Stomach smooth muscle (tissue), 2 donors: ENCODE measurements around the gene SULT1A3.
"Not testable (repeated sequence)": the region's sequence is repeated elsewhere in the genome, so short reads cannot be mapped to it uniquely, and the experiment has no call there.

Source experiments
- H3K27ac ChIP-seq: one replicate; pipeline ENCODE4 v1.7.0; 2013; ENCODE audit warnings: mild to moderate bottlenecking, low read length, inconsistent platforms
- H3K27me3 ChIP-seq, 2 donors: one replicate each; pipeline ENCODE4 v1.7.0; 2013; ENCODE audit warnings: low read length in 2 of 2; ENCODE audit not compliant: insufficient read depth in 2 of 2, control insufficient read depth in 1 of 2
- H3K36me3 ChIP-seq, 2 donors: one replicate each; pipeline ENCODE4 v1.7.0; 2013; ENCODE audit warnings: low read length in 2 of 2; ENCODE audit not compliant: control insufficient read depth in 2 of 2, insufficient read depth in 2 of 2
- H3K4me1 ChIP-seq: one replicate; pipeline ENCODE4 v1.7.0; 2013; ENCODE audit warnings: low read length; ENCODE audit not compliant: control insufficient read depth, insufficient read depth
- H3K4me3 ChIP-seq, 2 donors: one replicate each; pipeline ENCODE4 v1.7.0; 2013; ENCODE audit warnings: low read length in 2 of 2
- H3K9ac ChIP-seq, 2 donors: one replicate each; pipeline ENCODE4 v1.7.0; 2013; ENCODE audit warnings: low read length in 2 of 2, mild to moderate bottlenecking in 1 of 2
- H3K9me3 ChIP-seq, 2 donors: one replicate each; pipeline ENCODE4 v1.7.0; 2013; ENCODE audit warnings: low read length in 2 of 2; ENCODE audit not compliant: control insufficient read depth in 2 of 2
- donor health status: healthy.
- donor health status: Pancreatic carcinoma.

Gene SULT1A3

DNA sequence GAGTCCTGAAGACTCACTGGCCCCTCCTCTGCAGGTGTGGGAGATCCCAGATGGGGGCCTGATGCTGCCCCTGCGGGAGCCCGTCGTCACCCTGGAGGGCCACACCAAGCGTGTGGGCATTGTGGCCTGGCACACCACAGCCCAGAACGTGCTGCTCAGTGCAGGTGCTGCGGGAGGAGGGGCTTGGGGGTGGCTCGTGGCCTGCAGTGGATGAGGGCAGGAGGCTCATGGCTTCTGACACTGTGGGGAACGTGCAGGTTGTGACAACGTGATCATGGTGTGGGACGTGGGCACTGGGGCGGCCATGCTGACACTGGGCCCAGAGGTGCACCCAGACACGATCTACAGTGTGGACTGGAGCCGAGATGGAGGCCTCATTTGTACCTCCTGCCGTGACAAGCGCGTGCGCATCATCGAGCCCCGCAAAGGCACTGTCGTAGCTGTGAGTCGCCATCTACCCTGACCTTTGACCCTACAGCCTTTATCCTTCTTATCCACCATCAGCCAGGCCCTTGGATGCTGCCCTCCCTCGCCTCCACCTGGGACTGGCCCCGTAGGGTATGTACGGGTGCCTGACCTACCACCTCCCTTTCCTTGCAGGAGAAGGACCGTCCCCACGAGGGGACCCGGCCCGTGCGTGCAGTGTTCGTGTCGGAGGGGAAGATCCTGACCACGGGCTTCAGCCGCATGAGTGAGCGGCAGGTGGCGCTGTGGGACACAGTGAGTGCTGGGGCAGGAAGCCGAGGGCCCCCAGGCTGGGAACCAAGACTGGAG lies 12.1 kb upstream of the SULT1A3 start:
- no peaks in the 10 kb centered on the region for H3K36me3 ChIP-seq
- H3K4me1 ChIP-seq: peaks cover 9% of the 10 kb centered on the region
- peaks cover 0 to 2% of the 10 kb centered on the region in 2 donors for H3K27me3 ChIP-seq
- H3K9ac ChIP-seq: no peak overlapping the region
- H3K27ac ChIP-seq: no peak overlapping the region
- no peak overlapping the region for H3K4me3 ChIP-seq
- H3K9me3 ChIP-seq: no peaks in the 10 kb centered on the region

- no peaks in the 10 kb centered on the region for H3K36me3 ChIP-seq
- no peak overlapping the region for H3K4me3 ChIP-seq
- H3K27ac ChIP-seq: no peak overlapping the region
- H3K9me3 ChIP-seq: no peaks in the 10 kb centered on the region
- peaks cover 0 to 2% of the 10 kb centered on the region in 2 donors for H3K27me3 ChIP-seq
- H3K4me1 ChIP-seq: peaks cover 9% of the 10 kb centered on the region
- H3K9ac ChIP-seq: no peak overlapping the region
These were observed 11.5 kb upstream of the SULT1A3 start for GRCh38 chr16:30187556-30187865.

DNA sequence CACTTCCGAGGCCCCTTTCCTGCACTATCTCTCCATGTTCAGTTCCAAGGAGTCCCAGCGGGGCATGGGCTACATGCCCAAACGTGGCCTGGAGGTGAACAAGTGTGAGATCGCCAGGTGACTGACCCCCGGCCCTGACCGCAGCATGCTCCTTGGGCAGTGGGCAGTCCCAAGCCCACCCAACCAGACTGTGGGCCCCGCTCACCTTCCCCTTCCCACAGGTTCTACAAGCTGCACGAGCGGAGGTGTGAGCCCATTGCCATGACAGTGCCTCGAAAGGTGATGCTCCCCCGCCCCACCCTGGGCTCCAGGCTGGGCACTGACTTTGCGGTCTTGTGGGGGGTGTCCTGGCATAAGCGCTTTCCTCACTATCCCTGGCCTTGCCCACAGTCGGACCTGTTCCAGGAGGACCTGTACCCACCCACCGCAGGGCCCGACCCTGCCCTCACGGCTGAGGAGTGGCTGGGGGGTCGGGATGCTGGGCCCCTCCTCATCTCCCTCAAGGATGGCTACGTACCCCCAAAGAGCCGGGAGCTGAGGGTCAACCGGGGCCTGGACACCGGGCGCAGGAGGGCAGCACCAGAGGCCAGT lies 11.0 kb upstream of the SULT1A3 start:
- Histone ChIP-seq H3K4me3 (no peak overlapping the region), H3K36me3 (no peaks in the 10 kb centered on the region), H3K27ac (no peak overlapping the region)

DNA sequence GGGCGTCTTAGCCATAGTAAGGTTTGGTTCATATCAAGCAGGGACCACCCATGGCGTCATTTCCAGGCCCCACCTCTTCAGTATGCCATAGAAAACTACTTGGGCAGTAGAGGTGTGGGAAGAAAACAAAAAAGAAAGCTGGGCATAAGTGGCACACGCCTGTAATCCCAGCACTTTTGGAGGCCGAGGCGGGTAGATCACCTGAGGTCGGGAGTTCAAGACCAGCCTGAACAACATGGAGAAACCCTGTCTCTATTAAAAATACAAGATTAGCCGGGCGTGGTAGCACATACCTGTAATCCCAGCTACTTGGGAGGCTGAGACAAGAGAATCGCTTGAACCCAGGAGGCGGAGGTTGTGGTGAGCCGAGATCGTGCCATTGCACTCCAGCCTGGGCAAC lies 7.9 kb upstream of the SULT1A3 start:
- not testable (repeated sequence) for H3K4me3 ChIP-seq, H3K4me1 ChIP-seq, H3K9me3 ChIP-seq, H3K27me3 ChIP-seq, H3K36me3 ChIP-seq, H3K27ac ChIP-seq, H3K9ac ChIP-seq

More for the DNA sequence above, 11.0 kb upstream of the SULT1A3 start:
- Histone ChIP-seq H3K9ac (no peak overlapping the region), H3K27me3 (peaks cover 0 to 2% of the 10 kb centered on the region in 2 donors), H3K4me1 (peaks cover 5% of the 10 kb centered on the region), H3K9me3 (no peaks in the 10 kb centered on the region)

- H3K9me3 ChIP-seq, H3K27ac ChIP-seq, H3K36me3 ChIP-seq, H3K4me1 ChIP-seq, H3K9ac ChIP-seq, H3K27me3 ChIP-seq, H3K4me3 ChIP-seq: not testable (repeated sequence)
These were observed 6.0 kb upstream of the SULT1A3 start for GRCh38 chr16:30193098-30193497.

GRCh38 chr16:30193615-30194014 lies 5.4 kb upstream of the SULT1A3 start, which contains the start of the genes BOLA2B and SLX1A:
BOLA2B (minus strand) TSS chr16:30193666; CDS start chr16:30193595, 71 bp downstream.
SLX1A (plus strand) TSS chr16:30193875; CDS start chr16:30194085, 210 bp downstream.
- H3K9ac ChIP-seq, H3K4me1 ChIP-seq, H3K27ac ChIP-seq, H3K36me3 ChIP-seq, H3K27me3 ChIP-seq, H3K9me3 ChIP-seq: not testable (repeated sequence)
- H3K4me3 ChIP-seq: peak within 1 kb of the TSS in 1 of 2 donors; percentile 49

- not testable (repeated sequence) for H3K27me3 ChIP-seq, H3K27ac ChIP-seq, H3K36me3 ChIP-seq, H3K9me3 ChIP-seq, H3K9ac ChIP-seq, H3K4me1 ChIP-seq
- H3K4me3 ChIP-seq: peak overlapping the region in 1 of 2 donors; percentile 49
These were observed 4.7 kb upstream of the SULT1A3 start for GRCh38 chr16:30194172-30194925.

GRCh38 chr16:30197001-30197400 lies 2.1 kb upstream of the SULT1A3 start:
- not testable (repeated sequence) for H3K27ac ChIP-seq, H3K4me1 ChIP-seq, H3K9ac ChIP-seq, H3K27me3 ChIP-seq, H3K9me3 ChIP-seq, H3K36me3 ChIP-seq, H3K4me3 ChIP-seq

DNA sequence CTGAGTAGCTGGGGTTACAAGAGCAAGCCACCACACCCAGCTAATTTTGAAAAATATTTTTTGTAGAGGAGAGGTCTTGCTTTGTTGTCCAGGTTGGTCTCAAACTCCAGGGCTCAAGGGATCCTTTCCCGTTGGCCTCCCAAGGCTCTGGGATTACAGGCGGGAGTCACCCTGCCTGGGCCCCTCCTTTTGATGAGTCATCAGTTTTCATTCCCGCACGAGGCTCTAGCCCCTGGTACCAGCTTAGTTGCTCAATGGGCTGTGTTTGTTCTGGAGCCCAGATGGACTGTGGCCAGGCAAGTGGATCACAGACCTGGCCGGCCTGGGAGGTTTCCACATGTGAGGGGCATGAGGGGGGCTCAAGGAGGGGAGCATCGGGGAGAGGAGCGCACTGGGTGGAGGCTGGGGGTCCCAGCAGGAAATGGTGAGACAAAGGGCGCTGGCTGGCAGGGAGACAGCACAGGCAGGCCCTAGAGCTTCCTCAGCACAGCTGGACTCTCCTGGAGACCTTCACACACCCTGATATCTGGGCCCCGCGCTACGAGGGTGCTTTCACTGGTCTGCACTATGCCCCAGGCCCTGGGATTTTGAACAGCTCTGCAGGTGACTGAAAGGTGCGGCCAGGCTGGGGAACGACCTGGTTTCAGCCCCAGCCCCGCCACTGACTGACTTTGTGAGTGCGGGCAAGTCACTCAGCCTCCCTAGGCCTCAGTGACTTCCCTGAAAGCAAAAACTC lies 721 bp downstream of the SULT1A3 start:
- not testable (repeated sequence) for H3K27ac ChIP-seq, H3K9ac ChIP-seq, H3K27me3 ChIP-seq, H3K4me1 ChIP-seq, H3K9me3 ChIP-seq, H3K4me3 ChIP-seq, H3K36me3 ChIP-seq

- not testable (repeated sequence) for H3K27ac ChIP-seq, H3K4me1 ChIP-seq
These were observed 6.6 kb downstream of the SULT1A3 start for GRCh38 chr16:30205541-30206236.

More at GRCh38 chr16:30205541-30206236, 6.6 kb downstream of the SULT1A3 start:
- not testable (repeated sequence) for H3K36me3 ChIP-seq, H3K9ac ChIP-seq, H3K9me3 ChIP-seq, H3K27me3 ChIP-seq
- H3K4me3 ChIP-seq: peak overlapping the region in 1 of 2 donors; percentile 64
